HepG2 (cell line): ENCODE data around the gene PRKACA. TPM values are rescaled to one million over a fixed set of nuclear protein-coding genes. Genes with fewer than 3 reads are reported as not detected.

Experiments
- CERS6 ChIP-seq: sonication (generic); formaldehyde crosslinking; IDR thresholded peaks from 2 replicates; pipeline ENCODE4 v1.5.0; 2020; ENCODE audit warnings: missing genetic modification reagents
- GRHL1 ChIP-seq: sonication (generic); formaldehyde crosslinking; conservative IDR thresholded peaks from 2 replicates; pipeline ENCODE4 v1.8.0; 2022; ENCODE audit warnings: missing genetic modification reagents
- MXD3 ChIP-seq: IDR thresholded peaks from 2 replicates; pipeline ENCODE4 v1.6.1; 2016; ENCODE audit warnings: mild to moderate bottlenecking, missing biosample characterization, missing genetic modification reagents
- SIX1 ChIP-seq: sonication (generic); formaldehyde crosslinking; IDR thresholded peaks from 2 replicates; pipeline ENCODE4 v1.4.0; 2020; ENCODE audit warnings: missing genetic modification reagents, borderline replicate concordance
- ZNF503 ChIP-seq: sonication (generic); formaldehyde crosslinking; IDR thresholded peaks from 2 replicates; pipeline ENCODE4 v1.4.0; 2020; ENCODE audit warnings: missing genetic modification reagents
- ZNF773 ChIP-seq: sonication (generic); formaldehyde crosslinking; IDR thresholded peaks from 2 replicates; pipeline ENCODE4 v1.4.0; 2020; ENCODE audit warnings: missing genetic modification reagents, borderline replicate concordance
- polyA plus RNA-seq, 8 experiments: library from polyadenylated mRNA; depleted of rRNA in 3 of 8; stranded (reverse) in 7 of 8; unstranded in 1 of 8; fragments of >200 nt; fragmentation: Illumina TruSeq in 4 of 8; extraction: Trizol in 4 of 8; gene quantifications; 2 replicates each; pipeline versions ENCODE4 v1.2.1 to v1.2.3, GENCODE V29; 2011 to 2016; ENCODE audit warnings: low read depth in 4 of 8, missing spikeins in 1 of 8, mixed read lengths in 1 of 8; ENCODE audit not compliant: insufficient read depth in 1 of 8
- total RNA-seq, 5 experiments: library from RNA; depleted of rRNA; stranded (reverse); fragments of >200 nt; fragmentation: Illumina TruSeq; extraction: Trizol; gene quantifications; 2 replicates each; pipeline ENCODE4 v1.2.3, GENCODE V29; 2016; ENCODE audit warnings: low read depth in 1 of 5

Gene PRKACA
- total and polyA plus RNA-seq, 2 of the 13 experiments (the other 11 are each of a cell fraction or from before 2014, with no cell fraction given), result 11.0 to 18.2 TPM

- TF ChIP-seq ZNF773 (CRISPR knock-in tag) (no peak), CERS6 (CRISPR knock-in tag) (no peak), MXD3 (CRISPR knock-in tag) (peak; percentile 39; the same call in 1 of the 2 replicates), GRHL1 (CRISPR knock-in tag) (no peak), ZNF503 (CRISPR knock-in tag) (0 out of 2 replicates have a peak, but pooled peaks have one; percentile 50), SIX1 (CRISPR knock-in tag) (0 out of 2 replicates have a peak, but pooled peaks have one; percentile 16)
Observed at GRCh38 chr19:14118165-14119051, 846 bp upstream of the PRKACA start (continued).
